Keratinocyte (primary cell): ENCODE data around the gene CCDC141.
"Not testable (repeated sequence)": the region's sequence is repeated elsewhere in the genome, so short reads cannot be mapped to it uniquely, and the experiment has no call there.

Source experiments
- EZH2 ChIP-seq: IDR thresholded peaks from one replicate; pipeline ENCODE4 v1.6.1; 2012; ENCODE audit warnings: inconsistent platforms, mild to moderate bottlenecking, low read length, moderate library complexity
- TF ChIP-seq, protein P1 (sequence below), 3 experiments: IDR thresholded peaks in 1 of 3; conservative IDR thresholded peaks in 1 of 3; optimal IDR thresholded peaks in 1 of 3; 2 replicates in 2 of 3; 3 replicates in 1 of 3; pipeline versions ENCODE3 to v1.5.1; 2011; ENCODE audit warnings: low read length in 3 of 3, mild to moderate bottlenecking in 3 of 3, moderate library complexity in 2 of 3, control low read depth in 1 of 3, inconsistent platforms in 1 of 3; ENCODE audit not compliant: insufficient read depth in 2 of 3; ENCODE audit errors: extremely low read depth in 1 of 3

GRCh38 chr2:178989424-178989823, 60.5 kb downstream of the CCDC141 start:
- TF ChIP-seq, protein P1, sequence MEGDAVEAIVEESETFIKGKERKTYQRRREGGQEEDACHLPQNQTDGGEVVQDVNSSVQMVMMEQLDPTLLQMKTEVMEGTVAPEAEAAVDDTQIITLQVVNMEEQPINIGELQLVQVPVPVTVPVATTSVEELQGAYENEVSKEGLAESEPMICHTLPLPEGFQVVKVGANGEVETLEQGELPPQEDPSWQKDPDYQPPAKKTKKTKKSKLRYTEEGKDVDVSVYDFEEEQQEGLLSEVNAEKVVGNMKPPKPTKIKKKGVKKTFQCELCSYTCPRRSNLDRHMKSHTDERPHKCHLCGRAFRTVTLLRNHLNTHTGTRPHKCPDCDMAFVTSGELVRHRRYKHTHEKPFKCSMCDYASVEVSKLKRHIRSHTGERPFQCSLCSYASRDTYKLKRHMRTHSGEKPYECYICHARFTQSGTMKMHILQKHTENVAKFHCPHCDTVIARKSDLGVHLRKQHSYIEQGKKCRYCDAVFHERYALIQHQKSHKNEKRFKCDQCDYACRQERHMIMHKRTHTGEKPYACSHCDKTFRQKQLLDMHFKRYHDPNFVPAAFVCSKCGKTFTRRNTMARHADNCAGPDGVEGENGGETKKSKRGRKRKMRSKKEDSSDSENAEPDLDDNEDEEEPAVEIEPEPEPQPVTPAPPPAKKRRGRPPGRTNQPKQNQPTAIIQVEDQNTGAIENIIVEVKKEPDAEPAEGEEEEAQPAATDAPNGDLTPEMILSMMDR (optimal IDR thresholded peaks at IDR 0.05 in 1 of 3, IDR thresholded peaks at IDR 0.05 in 1 of 3, conservative IDR thresholded peaks at IDR 0.05 in 1 of 3; ENCODE audit: extremely low read depth in 1 of 3, insufficient read depth in 2 of 3, low read length in 3 of 3): not testable (repeated sequence)
- TF ChIP-seq EZH2: not testable (repeated sequence)
